HG03342 (cell line): ENCODE results near the gene KIF16B.
"Not testable (repeated sequence)": the region's sequence is repeated elsewhere in the genome, so short reads cannot be mapped to it uniquely, and the experiment has no call there.

Experiments used
- ATAC-seq: cut with Tn5 transposase; IDR thresholded peaks from one replicate; pipeline ENCODE4 v1.9.1; 2021; ENCODE audit warnings: mild to moderate bottlenecking, moderate library complexity; ENCODE audit not compliant: unreplicated experiment

KIF16B gene

GRCh38 chr20:16590041-16590633 lies 16.9 kb upstream of the KIF16B start:
- no peak for ATAC-seq

GRCh38 chr20:16589623-16590022 lies 16.4 kb upstream of the KIF16B start:
- ATAC-seq: no peak

GRCh38 chr20:16588241-16588640 lies 15.0 kb upstream of the KIF16B start:
- no peak for ATAC-seq

DNA sequence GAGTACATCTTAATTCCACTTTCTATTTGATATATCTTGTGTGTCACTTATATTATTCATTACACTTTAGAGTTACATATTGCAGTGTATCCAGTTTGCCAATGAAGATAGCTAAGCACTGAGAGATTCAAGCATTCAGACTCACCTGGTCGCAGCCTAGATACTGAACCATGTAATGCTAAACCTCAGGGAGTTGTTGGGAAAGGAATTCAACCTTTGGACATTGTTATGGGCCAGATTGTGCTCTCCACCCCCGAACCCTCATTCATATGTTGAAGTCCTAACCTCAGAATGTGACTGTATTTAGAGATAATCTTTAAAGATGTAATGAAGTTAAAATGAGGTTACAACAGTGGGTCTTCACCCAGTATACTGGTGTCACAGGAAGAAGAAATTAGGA lies 13.8 kb upstream of the KIF16B start:
- ATAC-seq: no peak

DNA sequence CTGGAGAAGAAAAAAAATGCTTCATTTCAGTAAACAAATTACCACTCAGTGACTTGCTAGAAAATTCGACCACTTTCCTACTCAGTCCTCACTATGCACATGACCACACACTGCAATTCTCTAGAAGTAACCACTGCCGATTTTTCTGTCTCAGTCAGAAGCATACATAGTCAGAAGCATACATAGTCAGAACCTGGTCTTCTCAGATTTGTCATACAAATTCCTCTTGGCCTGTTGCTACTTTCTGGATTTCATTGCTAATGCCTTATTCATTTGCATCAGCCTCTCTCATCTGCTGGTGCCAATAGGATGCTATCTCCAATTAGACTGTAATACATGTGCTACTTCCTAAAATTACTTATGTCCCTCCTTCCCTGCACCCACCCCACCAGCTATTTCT lies 10.2 kb upstream of the KIF16B start:
- ATAC-seq: no peak

DNA sequence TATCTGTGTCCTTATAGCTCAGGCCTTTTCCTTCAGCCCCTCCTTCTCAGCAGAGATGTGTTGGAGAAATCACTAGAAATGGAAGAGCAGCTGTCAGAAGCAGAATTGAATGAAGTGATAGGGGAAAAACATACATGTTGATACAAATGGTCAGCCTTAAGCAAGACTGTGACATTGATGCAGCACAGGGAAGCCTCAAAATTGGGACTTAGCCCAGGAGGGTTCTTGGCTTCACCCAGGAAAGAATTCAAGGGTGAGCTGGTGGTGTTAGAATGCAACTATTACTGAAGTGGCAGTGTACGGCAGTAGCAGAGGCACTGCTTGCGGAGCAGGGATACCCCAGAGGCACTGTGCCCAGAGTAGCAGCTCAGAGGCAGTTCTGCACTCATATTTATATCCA lies 8.0 kb upstream of the KIF16B start:
- no peak for ATAC-seq

GRCh38 chr20:16580620-16581019 lies 7.4 kb upstream of the KIF16B start:
- ATAC-seq: no peak

DNA sequence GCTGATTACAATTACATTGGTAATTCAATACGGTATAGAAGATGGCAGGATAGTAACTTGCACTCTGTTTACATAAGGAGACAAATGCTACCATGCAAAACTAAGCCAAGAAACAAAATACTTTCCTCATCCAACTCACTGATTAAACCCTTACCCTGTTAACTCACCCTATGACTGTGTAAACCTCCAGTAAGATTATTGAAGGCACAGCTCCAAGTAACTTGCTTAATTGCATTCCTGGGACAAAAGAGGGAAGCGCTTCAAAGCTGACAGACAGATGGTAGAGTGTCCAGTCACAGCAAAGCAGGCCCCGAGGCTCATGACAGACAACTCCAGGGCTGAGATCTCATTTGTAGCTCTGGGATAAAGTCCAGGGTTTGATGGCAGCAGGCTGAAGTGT lies 6.9 kb upstream of the KIF16B start:
- no peak for ATAC-seq

- no peak for ATAC-seq
Measured at GRCh38 chr20:16576219-16576618, 3.0 kb upstream of the KIF16B start.

DNA sequence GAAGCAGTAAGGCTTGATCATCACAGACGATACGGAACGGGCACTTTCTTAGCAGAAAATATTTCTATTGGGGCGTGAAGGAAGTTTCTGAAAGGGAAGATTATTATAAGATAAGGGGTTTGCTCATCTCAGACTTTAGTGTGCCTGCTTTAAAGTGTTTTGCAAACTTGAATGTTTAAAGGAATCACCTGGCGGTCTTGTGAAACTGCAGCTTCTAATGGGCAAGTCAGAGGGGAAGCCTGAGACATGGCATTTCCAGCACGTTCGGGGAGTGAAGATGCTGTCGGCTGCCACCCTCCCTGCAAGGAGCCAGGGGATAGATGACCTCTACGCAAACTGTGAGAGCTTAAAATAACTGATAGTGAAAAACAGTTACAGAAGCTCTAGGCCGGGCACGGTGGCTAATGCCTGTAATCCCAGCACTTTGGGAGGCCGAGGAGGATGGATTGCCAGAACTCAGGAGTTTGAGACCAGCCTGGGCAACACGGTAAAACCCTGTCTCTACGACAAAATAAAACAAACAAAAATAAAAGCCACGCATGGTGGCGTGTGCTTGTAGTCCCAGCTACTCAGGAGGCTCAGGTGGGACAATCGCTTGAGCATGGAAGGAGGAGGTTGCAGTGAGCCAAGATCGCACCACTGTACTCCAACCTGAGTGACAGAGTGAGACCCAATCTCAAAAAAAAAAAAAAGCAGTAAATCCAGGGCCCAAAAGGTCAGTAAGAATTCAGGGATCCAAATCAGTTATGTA lies 2.3 kb upstream of the KIF16B start:
- ATAC-seq: no peak

DNA sequence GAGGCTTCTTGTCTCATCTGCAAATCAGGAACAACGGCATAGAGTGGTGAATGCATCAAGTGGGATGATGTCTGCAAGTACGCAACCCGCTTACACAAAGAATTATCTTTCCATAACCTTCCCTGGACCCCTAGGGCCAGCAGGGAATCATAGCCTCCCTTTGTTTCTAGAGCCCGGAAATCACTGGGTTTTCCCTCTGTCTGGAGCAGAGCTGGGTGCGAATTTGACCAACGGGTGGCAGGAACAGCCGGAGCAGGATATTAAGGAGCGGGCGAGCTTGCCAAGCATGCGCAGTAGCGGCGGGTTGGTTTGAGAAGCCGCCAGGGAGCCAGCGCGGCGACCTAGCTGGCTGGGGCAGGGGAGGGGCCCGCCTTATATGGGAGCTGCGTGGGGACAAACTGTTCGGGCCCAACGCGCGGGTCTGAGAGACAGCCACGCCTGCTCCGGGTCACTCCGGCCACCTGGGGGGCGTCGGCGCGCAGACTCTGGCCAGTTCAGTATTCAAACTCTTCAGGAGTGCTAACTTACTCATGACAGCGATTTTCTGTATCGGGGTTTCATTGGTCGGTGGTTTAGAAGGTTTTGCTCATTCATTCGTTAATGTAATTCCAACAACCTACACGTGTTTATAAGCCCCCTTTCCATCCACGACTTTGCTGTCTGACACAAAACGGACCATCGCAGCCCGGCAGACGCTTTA lies 1.6 kb upstream of the KIF16B start:
- ATAC-seq: peak; percentile 68

DNA sequence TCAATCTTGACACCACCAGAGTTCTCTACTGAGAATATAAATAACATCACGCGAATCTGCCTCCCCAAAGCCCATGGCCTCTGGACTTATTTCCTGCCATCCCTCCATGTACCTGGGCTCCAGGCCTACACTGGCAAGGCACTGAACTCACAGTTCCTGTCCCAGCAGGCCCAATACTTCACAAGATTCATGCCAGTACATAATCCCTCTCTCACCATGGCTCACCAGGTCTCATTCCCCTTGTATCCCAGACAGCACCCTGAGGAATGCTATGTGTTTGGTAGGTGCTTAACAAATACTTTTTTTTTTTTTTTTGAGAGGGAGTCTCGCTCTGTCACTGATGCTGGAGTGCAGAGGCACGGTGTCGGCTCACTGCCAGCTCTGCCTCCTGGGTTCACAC lies 1.9 kb downstream of the KIF16B start:
- ATAC-seq: no peak

- no peak for ATAC-seq
Measured at GRCh38 chr20:16569246-16570153, 3.7 kb downstream of the KIF16B start.

DNA sequence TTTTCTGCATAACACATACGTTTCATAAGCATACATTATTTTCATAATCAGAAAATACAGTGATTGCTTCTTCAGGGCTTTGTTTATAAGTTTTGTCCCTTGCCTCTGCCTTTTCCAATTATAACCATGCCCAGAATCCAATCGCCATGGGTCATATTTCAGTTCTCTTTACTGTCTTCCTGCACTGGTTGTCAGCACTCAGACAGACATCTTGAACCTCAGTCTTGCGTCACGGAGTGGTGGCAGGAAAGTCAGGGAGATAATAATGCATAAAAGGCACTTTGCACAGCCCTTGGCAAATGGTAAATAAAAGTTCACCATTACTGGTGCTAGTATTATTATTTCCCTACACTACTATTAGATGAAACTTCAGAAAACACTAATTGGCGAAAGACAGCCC lies 7.2 kb downstream of the KIF16B start:
- no peak for ATAC-seq

DNA sequence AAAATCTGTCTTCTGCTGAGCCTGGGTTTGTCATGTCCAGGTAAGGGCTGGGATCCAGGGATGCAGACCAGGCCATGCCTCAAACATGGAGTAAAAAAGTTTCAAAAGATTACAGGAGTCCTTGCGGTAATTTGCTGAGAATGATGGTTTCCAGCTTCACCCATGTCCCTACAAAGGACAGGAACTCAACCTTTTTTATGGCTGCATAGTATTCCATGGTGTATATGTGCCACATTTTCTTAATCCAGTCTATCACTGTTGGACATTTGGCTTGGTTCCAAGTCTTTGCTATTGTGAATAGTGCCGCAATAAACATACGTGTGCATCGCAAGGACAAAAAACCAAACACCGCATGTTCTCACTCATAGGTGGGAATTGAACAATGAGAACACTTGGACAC lies 9.2 kb downstream of the KIF16B start:
- ATAC-seq: not testable (repeated sequence)

DNA sequence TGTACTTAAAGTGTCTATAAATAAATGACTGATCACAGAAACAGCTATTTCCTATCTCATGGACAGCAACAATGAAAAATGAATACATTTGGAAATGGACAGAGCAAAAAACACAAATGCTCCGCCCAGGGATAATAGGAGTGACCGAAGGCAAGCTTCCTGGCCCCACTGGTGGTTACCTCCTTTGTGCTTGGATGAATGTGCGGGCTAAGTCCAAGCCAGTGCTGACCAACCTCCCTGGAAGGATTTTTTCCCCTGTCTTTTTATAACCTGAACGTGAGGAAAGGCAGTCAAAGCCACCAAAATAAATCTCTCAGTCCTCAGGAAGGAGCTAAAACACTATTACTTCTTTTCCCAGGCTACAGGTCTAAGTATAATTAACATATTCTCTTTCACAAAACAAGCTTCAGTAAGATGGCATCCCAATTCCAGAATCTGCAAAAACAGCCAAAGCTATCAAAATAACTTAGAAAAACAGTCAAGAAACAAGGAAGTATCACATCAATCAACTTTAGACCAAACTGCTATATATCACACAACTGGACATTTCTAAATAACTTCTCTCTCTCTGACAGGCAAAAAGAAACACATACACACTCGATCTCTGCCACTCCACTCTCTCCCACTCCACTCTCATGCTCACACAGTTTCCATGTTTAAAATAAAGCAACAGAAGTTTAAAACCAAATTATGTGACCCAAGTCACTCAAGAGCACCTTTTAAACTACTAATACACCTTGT lies 10.0 kb downstream of the KIF16B start:
- no peak for ATAC-seq

- ATAC-seq: no peak
Measured at GRCh38 chr20:16562259-16562658, 11.0 kb downstream of the KIF16B start.

DNA sequence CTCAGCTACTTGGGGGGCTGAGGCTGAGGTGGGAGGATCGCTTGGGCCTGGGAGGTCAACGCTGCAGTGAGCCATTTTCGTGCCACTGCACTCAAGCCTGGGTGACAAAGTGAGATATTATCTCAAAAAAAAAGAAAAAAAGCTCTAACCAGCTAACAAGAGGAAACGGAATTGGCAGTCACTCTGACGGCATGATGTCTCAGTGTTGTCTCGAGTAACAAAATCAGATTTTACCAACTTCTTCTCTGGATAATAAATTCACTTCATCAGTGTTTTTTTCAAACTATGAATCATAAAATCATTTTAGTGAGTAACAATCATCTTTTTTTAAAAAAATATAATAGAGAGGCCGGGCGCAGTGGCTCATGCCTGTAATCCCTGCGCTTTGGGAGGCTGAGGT lies 12.6 kb downstream of the KIF16B start:
- ATAC-seq: no peak

GRCh38 chr20:16560216-16560615 lies 13.0 kb downstream of the KIF16B start:
- no peak for ATAC-seq

DNA sequence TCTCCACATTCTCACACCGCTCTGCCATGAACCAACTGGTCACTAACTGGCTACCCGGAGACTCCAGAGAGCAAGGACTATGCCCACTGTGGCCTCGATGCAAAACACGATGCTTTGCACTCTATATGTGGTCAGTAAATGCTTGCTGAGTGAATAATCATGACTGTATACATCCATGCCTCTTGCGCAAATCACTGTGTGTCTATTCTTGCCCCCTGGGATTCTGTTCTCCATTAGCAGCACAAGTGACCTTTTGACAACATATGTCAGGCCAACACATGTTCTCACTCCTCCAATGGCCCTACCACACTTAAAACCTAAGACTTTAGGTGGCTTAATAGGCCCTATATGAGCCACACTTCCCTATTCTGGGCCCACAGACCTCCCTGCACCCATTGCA lies 16.9 kb downstream of the KIF16B start:
- ATAC-seq: no peak

GRCh38 chr20:16555754-16556153 lies 17.5 kb downstream of the KIF16B start:
- no peak for ATAC-seq
